GM12872 (cell line): Measurements from ENCODE around the gene RFTN1.

Experiments
- TF ChIP-seq, protein P1 (sequence below): IDR thresholded peaks from 3 replicates; pipeline ENCODE4 v1.5.1; 2011; ENCODE audit warnings: low read depth, mild to moderate bottlenecking, low read length, moderate library complexity; ENCODE audit not compliant: insufficient read depth

The RFTN1 gene

DNA sequence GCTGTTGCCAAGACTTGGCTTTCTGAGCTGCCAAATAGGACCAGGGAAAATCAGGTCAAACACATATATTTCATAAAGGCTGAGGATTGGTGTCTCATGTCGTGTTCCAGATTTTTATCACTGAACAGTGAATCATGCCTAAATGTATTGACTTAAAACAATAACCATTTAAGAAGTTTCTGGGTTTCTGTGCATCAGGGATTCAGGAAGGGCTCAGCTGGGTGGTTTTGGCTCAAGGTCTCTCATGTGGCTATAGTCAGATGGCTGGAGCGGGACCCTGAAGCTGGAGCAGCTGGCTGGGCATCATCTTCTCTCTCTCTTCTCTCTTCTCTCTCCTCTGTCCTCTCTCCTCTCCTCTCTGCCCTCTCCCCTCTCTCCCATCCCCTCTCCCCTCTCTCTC lies 10.7 kb upstream of the RFTN1 start:
- TF ChIP-seq, protein P1, sequence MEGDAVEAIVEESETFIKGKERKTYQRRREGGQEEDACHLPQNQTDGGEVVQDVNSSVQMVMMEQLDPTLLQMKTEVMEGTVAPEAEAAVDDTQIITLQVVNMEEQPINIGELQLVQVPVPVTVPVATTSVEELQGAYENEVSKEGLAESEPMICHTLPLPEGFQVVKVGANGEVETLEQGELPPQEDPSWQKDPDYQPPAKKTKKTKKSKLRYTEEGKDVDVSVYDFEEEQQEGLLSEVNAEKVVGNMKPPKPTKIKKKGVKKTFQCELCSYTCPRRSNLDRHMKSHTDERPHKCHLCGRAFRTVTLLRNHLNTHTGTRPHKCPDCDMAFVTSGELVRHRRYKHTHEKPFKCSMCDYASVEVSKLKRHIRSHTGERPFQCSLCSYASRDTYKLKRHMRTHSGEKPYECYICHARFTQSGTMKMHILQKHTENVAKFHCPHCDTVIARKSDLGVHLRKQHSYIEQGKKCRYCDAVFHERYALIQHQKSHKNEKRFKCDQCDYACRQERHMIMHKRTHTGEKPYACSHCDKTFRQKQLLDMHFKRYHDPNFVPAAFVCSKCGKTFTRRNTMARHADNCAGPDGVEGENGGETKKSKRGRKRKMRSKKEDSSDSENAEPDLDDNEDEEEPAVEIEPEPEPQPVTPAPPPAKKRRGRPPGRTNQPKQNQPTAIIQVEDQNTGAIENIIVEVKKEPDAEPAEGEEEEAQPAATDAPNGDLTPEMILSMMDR: no peak

DNA sequence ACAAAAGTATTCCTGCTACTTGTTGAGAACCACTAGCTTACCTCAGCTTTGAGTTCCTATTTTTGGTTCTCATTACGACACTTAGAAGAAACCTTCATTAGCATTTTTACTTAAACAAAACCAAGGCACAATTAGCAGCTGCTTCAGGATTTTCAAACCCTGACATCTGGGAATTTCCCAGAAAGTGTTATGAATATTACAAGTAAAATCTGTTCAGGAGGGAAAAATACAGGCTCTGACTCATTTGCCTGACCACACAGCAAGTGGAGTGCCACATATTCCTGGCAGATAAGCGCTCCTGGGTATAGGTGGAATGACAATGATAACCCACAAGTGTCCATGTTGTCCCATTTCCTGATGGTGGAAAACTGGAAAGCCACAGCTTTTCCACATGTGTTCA lies 10.3 kb upstream of the RFTN1 start:
- TF ChIP-seq, protein P1: no peak

DNA sequence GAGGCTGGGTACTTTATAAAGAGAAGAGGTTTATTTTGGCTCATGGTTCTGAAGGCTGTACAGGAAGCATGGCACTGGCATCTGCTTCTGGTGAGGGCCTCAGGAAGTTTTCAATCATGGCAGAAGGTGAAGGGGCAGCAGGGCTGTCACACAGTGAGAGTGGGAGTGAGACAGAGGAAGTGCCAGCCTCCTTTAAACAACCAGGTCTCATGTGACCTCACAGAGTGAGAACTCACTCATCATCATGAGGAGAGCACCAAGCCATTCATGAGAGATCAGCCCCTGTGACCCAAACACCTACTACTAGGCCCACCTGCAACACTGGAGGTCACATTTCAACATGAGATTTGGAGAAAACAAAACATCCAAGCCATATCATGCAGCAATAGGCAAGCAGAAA lies 9.3 kb upstream of the RFTN1 start:
- TF ChIP-seq, protein P1: no peak

DNA sequence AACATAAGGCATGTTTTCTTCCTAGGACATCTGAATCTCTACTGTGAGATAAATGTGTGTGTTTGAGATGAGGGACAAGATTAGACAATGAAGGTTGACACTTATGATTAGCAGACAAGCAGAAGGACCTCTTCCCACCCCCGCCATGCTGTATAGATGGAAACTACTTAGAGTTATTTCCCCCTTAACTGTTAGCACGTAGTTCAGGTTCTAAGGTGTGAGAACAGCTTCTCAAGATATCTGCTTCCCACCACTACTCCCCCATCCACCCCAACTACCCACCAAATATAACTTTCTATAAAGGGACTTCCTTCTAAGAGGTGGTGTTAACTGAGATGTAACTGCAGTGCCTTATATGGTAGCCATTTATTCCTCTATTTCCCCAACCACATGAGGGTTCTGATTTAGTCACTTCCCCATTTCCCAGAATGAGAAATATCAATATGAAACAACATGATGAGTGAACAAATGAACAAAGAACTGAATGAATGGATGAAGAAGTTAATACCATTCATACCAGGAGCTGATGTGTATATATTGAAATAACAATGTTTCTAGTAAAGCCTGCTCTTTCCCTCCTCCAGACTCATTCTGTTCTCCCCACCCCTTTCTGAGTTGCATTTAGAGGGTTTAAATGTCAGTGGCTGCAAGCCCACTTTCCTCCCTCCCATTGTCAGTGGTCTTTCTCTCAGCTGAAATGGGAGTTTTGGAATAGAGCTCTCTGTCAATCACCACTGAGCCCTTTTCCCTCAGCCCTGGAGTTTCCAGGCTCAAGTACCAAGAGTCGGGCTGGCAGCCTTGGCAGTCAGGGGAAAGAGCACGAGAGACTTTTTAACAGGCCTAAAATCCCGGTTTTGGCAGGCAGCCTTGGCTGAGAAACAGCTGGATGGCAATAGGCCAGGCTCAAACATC lies 7.7 kb upstream of the RFTN1 start:
- TF ChIP-seq, protein P1: no peak

DNA sequence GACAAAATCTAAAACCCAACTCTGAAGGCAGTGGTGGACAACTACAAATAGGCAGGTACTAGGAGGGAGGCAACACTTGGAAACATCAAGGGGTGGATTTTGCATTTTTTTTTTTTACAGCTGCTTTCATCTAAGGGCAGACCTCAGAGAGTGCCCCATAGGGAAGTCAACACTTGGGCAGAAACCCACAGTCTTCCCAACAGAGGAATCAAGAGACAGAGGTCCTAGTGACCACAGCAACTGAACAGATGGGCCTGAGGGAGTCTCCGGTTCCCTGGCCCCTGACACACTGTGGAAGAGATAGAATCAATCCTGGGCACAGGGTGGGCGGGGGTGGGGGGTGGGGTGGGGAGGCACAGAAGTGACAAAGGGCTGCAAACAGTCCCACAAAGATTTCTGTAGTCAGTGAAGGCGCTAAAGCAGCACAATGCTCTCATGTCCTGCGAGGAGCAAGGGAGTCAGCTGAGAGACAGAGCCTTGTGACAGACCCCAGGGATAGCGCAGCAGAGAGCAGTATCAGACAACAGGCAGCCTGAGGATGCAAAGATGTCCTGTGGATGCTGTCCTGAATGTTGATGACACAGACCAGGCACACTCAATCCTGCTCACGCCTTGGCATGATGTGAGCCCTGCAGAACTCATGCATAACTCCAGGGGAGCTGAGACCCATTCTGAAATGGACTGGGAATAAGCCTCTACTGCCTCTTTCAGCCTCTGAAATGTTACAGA lies 6.9 kb upstream of the RFTN1 start:
- TF ChIP-seq, protein P1: no peak

DNA sequence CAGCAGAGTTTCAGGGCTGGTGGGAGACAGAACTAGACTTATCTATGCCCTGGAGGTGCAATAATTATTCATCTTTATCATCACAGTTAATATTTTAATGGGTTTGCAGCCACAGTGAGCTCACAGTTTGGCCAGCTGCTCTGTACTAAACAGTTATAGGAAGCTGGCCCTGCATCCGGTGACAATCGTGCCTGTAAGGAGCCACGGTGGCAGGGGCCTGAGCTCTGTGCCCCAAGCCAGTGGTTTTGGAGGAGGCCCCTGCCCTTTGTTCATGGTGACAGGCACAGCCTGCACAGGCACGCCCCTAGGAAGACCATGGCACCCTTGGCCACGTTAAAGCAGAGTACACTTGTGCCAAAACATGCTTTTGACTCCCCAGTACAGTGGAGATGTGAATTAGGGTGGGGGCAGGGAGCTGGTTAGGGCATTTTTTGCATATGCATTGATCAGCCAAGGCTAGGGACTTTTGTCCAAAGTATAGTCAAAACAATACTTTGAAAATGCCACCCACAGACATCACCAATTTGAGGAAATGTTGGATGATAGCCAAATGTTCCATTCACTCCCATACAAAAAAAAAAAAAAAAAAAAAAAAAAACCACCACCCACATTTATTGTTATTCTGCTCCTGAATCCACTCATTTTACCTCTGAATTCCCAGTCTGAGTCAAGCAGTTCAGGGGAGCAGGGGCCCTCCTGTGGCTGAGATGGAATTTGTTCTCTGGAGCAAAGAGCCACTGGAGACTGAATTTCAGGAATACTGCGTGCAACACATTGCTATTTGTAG lies 3.4 kb upstream of the RFTN1 start:
- TF ChIP-seq, protein P1: no peak
